ENCODE results near the gene TEX12.
"Not testable (repeated sequence)": the region's sequence is repeated elsewhere in the genome, so short reads cannot be mapped to it uniquely, and the experiment has no call there.

The TEX12 gene

DNA sequence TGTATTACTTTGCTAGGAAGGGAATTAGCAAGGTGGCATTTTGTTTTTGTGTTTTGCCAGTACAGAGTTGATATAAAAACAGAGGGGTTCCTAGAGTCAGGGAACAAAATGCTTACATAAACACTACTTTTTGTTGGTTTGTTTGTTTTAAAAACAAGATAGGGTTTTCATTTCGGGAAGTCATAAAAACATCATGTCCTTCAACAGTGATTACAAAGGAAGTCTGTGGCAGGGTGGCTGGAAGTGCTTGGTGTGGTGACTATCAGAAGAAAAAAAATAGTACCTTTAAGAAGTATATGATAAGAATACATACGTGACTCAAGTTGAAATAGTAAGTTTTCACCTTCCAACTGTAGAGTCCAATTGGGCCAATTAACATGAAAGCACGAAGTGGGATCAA lies 2.1 kb upstream of the TEX12 start:
- no peak for DNase-seq

DNA sequence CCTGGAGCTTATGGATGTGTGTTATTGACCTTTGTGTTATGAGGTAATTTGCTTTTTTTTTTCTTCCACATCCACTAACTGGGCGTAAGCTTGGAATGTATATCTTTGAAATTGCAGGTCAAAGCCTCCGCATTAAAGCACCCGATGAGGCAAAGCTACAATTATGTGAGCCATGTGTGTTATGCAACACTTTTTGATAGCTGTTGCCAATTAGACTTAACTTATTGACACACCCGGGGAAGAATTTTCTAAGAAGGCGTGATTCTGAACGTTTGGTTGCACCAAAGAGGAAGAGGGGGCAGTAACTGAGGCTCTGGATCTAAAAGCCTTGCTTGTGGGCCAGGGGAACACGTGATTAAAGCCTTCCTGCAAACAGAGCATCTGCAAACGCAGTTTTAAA lies 610 bp upstream of the TEX12 start:
- no peak for DNase-seq

GRCh38 chr11:112172362-112172994 lies 5.3 kb downstream of the TEX12 start:
- DNase-seq = no peak

GRCh38 chr11:112173152-112173551 lies 6.0 kb downstream of the TEX12 start:
- DNase-seq = no peak

GRCh38 chr11:112174789-112175598 lies 7.8 kb downstream of the TEX12 start, which contains the start of gene BCO2:
TSS of gene BCO2 (plus strand) at chr11:112175512. CDS start at chr11:112175602, 90 bp downstream.
- peak; percentile 83 for DNase-seq

GRCh38 chr11:112175599-112175952 lies 8.4 kb downstream of the TEX12 start:
- DNase-seq = no peak

GRCh38 chr11:112176077-112176476 lies 8.9 kb downstream of the TEX12 start:
- DNase-seq = no peak

DNA sequence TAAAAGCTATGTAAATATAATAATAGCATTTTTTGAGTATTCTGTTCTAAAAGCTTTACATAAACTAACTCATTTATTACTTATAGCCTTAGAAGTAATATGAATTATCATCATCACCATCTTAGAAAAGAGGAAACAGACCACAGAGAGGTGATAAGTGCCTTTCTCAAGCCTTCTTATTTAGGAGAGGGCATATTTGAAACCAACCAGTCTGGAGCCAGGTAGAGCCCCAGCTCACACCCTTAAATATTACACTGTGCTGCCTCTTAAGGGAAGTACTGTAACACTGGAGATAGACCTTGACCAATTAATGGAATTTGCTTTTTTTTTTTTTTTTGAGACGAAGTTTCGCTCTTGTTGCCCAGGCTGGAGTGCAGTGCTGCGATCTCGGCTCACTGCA lies 10.4 kb downstream of the TEX12 start:
- no peak for DNase-seq

DNA sequence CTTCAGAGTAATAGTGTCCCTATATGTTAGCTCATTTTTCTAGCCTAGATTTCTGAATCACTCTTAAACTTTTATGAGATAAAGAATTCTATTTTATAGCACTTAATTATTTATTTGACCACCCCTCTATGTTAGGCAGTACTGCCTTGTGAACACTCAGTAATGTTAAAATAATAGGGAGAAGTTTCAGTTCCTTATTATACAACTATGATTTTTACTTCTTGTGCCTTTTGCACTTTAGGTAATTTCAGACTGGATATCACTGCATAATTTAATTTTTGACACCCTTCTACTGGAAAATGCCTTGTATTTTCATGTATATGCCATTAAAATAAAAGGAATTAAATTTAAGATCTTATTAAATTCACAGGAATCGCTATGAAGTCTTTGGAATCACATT lies 11.3 kb downstream of the TEX12 start:
- DNase-seq = no peak

GRCh38 chr11:112178936-112179335 lies 11.8 kb downstream of the TEX12 start:
- DNase-seq = no peak

DNA sequence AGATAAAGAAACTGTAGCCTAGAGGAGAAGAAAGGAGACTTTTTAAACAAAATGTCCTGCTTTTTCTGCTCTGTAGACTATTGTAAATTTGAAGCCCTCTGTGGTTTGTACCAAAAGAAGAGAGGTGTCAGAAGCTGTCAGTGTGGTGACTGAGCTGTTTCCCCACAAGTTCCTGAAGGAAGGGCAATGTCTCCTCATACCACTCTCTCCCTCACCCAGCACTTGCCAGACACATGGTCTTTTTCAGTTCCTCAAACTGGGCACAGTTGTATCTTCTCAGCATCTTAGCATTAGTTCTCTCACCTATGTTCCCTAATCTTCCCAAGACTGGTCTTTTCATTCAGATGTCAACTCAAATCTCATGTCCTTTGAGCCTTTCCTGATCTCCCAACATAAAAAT lies 12.4 kb downstream of the TEX12 start:
- no peak for DNase-seq

GRCh38 chr11:112182867-112183266 lies 15.7 kb downstream of the TEX12 start:
- no peak for DNase-seq

DNA sequence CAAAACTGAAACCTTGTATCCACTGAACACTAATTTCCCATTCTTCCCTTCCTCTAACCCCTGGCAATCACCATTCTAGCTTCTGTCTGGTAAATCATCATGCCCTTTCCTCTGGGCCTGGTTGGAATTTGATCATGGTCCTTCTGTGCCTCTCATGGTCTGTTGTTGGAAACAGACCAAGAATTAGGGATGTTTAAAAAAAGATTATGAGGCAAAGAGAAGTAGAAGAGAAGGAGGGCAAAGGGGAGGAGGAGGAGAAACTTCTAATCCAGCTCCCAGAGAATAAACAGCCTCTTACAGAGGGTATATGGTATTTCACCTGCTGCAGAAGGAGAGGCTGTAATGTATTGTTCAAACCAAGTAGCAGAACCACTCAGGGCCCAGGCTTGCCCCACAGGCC lies 18.7 kb downstream of the TEX12 start:
- no peak for DNase-seq

GRCh38 chr11:112186304-112186703 lies 19.1 kb downstream of the TEX12 start:
- DNase-seq = no peak

DNA sequence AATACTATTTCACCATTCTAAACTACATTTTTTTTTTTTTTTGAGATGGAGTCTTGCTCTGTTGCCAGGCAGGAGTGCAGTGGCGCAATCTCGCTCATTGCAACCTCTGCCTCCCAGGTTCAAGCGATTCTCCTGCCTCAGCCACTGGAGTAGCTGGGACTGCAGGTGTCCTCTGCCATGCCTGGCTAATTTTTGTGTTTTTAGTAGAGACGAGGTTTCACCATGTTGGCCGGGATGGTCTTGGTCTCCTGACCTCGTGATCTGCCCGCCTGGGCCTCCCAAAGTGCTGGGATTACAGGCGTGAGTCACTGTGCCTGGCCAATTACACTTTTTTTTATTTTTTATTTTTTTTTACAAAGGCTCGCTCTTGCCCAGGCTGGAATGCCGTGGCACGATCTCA lies 27.9 kb downstream of the TEX12 start:
- not testable (repeated sequence) for DNase-seq

DNA sequence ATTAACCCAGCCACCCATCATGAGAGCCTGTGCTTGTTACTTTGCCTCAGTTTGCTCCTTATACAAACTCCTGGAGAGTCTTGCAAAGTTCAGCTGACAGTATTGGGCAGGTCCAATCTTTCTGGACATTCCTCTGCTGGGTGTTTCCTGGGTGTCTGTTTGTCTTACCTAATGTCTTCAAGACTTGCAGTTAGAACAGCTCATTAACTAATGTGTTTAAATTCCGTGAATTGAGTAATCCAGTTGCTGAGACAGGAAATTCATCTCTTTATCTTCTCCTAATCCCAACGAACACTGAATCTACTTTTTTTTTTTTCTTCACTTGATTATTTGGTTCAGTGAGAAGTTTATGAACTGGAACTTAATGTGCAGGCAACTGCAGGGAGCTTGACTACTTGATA lies 28.8 kb downstream of the TEX12 start:
- no peak for DNase-seq

DNA sequence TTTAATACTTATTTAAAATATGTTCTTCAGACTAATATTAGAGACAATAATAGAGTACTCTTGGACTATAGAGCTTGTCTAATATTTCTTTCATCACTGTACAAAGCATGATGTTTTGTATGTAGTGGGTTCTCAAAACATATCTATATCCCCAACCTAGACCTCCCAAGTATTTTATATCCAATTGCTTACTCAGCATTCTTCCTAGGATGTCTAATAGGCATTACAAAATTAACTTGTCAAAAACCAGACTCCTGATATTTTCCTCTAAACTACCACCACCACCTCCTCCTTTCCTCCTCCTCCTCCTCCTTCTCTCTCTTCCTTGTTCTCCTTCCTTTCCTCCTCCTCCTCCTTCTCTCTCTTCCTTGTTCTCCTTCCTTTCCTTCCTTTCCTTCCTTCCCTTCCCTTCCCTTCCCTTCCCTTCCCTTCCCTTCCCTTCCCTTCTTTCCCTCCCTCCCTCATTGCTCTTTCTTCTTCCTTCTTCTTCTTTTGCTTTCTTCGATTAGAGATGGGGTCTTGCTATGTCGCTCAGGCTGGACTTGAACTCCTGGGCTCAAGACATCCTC lies 29.4 kb downstream of the TEX12 start:
- DNase-seq = no peak

DNA sequence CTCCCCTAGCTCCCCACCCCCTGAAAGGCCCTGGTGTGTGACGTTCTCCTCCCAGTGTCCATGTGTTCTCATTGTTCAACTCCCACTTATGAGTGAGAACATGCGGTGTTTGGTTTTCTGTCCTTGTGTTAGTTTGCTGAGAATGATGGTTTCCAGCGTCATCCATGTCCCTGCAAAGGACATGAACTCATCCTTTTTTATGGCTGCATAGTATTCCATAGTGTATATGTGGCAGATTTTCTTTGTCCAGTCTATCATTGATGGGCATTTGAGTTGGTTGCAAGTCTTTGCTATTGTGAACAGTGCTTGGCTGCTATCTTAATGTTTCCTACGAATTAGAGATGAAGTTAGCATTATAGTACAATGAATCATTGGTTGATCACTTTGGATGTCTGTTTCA lies 31.9 kb downstream of the TEX12 start:
- not testable (repeated sequence) for DNase-seq

DNA sequence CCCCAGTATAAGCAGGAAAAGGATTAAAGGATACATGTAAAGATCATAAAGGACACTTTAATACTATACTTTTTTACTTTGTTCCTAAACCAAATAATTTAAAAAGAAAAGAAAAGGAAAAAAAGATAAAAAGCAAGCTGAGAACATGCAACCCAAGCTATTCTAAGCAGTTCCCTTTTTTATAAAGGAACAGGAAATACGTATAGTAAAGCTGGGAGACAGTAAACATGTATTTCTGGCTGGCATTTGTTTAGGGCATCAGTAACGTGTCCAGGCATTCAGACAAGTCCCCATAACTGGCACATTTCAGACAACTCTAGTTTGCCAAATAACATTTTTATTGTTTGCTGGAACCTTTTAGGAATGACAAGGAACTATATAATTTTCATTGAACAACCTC lies 33.1 kb downstream of the TEX12 start:
- no peak for DNase-seq

- no peak for DNase-seq
These were observed 38.9 kb downstream of the TEX12 start for GRCh38 chr11:112206071-112206470.

- no peak for DNase-seq
These were observed 43.7 kb downstream of the TEX12 start for GRCh38 chr11:112210890-112211289.

GRCh38 chr11:112211536-112211935 lies 44.4 kb downstream of the TEX12 start:
- no peak for DNase-seq

DNA sequence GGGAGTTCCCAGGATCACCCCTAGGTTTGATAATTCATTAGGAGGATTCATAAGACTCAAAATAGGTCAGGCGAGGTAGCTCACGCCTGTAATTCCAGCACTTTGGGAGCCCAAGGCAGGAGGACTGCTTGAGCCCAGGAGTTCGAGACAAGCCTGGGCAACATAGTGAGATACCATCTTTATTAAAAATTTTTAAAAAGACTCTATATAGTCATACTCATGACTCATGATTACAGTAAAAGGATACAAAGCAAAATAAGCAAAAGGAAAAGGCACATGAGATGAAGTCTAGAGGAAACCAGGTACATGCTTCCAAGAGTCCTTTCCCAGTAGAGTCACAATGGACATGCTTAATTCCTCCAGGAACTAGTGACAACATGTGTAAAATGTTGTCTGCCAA lies 45.1 kb downstream of the TEX12 start:
- DNase-seq = no peak

DNA sequence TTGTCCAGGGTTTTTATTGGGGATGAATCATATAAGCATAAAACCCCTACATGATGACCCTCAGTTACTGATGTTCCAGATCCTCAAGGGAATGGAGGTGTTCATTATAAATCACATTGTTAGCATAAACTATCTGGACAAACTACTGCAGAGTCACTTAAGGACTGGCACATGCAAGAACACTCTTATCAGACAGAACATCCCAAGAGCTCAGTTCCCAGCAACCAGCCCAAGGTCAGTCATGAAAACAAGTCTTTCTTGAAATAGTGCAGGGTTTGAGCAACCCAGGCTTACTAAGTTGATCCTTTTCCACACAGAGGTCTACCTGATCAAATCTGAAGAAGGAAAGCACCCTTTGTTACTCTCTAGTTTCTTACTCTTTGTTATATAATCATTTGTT lies 45.5 kb downstream of the TEX12 start:
- no peak for DNase-seq
